K562 (cell line): Measurements from ENCODE around the gene FRRS1L. TPM values are rescaled to one million over a fixed set of nuclear protein-coding genes. Genes with fewer than 3 reads are reported as not detected.

ENCODE experiments used
- ATAC-seq: fragments of 200-7000 bp; cut with Tn5 transposase; 3 replicates; pipeline ENCODE4 v1.9.1; 2020; ENCODE audit warnings: moderate library complexity
- BruUV-seq: library from RNA; stranded (reverse); fragments of 400-500 nt; replicated peaks from 2 replicates; lab custom pipeline; 2021; lab: Mats Ljungman, UMichigan
- CTCF ChIA-PET: fragments of 300-600 bp; formaldehyde crosslinking; extraction: SDS; loops from one replicate; lab custom pipeline; 2021; ENCODE audit warnings: low intra/inter-chr PET ratio; lab: Yijun Ruan, JAX
- POLR2A ChIA-PET: fragments of 300-600, 350-650 bp; sonication (Branson Sonifier 250); formaldehyde crosslinking; extraction: SDS; loops from one replicate; lab custom pipeline; 2021; ENCODE audit warnings: antibody characterized with exemption, inconsistent platforms; lab: Yijun Ruan, JAX
- DNase-seq, 4 experiments: peaks; one replicate each; pipeline versions ENCODE4 v3.0.0 to v3.0.0-alpha.2; 2011 to 2018; ENCODE audit warnings: low spot score in 3 of 4, mixed read lengths in 3 of 4; ENCODE audit errors: extremely low read depth in 1 of 4
- FAIRE-seq: peaks from 2 replicates; lab custom pipeline; 2011; peaks lifted over from hg19 to GRCh38; lab: Jason Lieb, UNC
- H2AFZ ChIP-seq: 2 replicates; pipeline ENCODE4 v1.6.0; 2011; ENCODE audit warnings: low read depth, low read length, control low read depth, inconsistent platforms
- H3K27ac ChIP-seq: fragments of 200-600 bp; 3 replicates; pipeline ENCODE4 v1.8.0; 2011; ENCODE audit warnings: low read depth, mild to moderate bottlenecking, control low read depth, inconsistent platforms, low read length, moderate library complexity, mixed read lengths; ENCODE audit errors: extremely low read depth
- H3K27me3 ChIP-seq, 2 experiments: fragments of 300-600 bp in 1 of 2; 2 replicates in 1 of 2; 3 replicates in 1 of 2; pipeline versions ENCODE4 v1.6.0 to v1.8.0; 2011; ENCODE audit warnings: inconsistent platforms in 2 of 2, low read length in 2 of 2, mild to moderate bottlenecking in 1 of 2, mixed read lengths in 1 of 2, moderate library complexity in 1 of 2; ENCODE audit not compliant: control insufficient read depth in 2 of 2, insufficient read depth in 2 of 2
- H3K36me3 ChIP-seq: fragments of 300-600 bp; 3 replicates; pipeline ENCODE4 v1.8.0; 2011; ENCODE audit warnings: mild to moderate bottlenecking, low read length, inconsistent platforms; ENCODE audit not compliant: control insufficient read depth, insufficient read depth
- H3K4me1 ChIP-seq, 2 experiments: fragments of 200-600 bp in 1 of 2; replicated peaks in 1 of 2; 2 replicates in 1 of 2; 3 replicates in 1 of 2; pipeline versions ENCODE4 v1.5.1 to v1.8.0; 2011; ENCODE audit warnings: inconsistent platforms in 2 of 2, low read length in 2 of 2, mild to moderate bottlenecking in 1 of 2, mixed read lengths in 1 of 2, moderate library complexity in 1 of 2; ENCODE audit not compliant: control insufficient read depth in 2 of 2, insufficient read depth in 2 of 2
- H3K4me2 ChIP-seq: 2 replicates; pipeline ENCODE4 v1.6.1; 2011; ENCODE audit warnings: low read length, control low read depth, inconsistent platforms, mixed read lengths; ENCODE audit not compliant: insufficient read depth
- H3K4me3 ChIP-seq: fragments of 200-600 bp; sonication (generic), shearing (Covaris generic); 2 replicates; pipeline ENCODE4 v1.5.1; 2016; ENCODE audit warnings: control low read depth, inconsistent platforms
- H3K79me2 ChIP-seq: fragments of 200-600 bp; 3 replicates; pipeline ENCODE4 v1.8.0; 2011; ENCODE audit warnings: low read length, inconsistent platforms; ENCODE audit not compliant: control insufficient read depth, insufficient read depth
- H3K9ac ChIP-seq, 2 experiments: 2 replicates each; pipeline versions ENCODE4 v1.6.0 to v1.6.1; 2011; ENCODE audit warnings: low read depth in 2 of 2, low read length in 2 of 2, control low read depth in 1 of 2, inconsistent platforms in 1 of 2, mild to moderate bottlenecking in 1 of 2, mixed read lengths in 1 of 2; ENCODE audit not compliant: insufficient read depth in 1 of 2
- H3K9me1 ChIP-seq: one replicate; pipeline ENCODE4 v1.6.0; 2011; ENCODE audit warnings: inconsistent platforms, mild to moderate bottlenecking, low read length, moderate library complexity; ENCODE audit not compliant: control insufficient read depth, insufficient read depth
- H3K9me3 ChIP-seq: replicated peaks from 2 replicates; pipeline ENCODE4 v1.5.1; 2011; ENCODE audit warnings: low read depth, low read length, inconsistent platforms; ENCODE audit not compliant: control insufficient read depth, insufficient read depth
- H4K20me1 ChIP-seq: replicated peaks from 2 replicates; pipeline ENCODE4 v1.6.1; 2011; ENCODE audit warnings: low read length, inconsistent platforms, mixed read lengths; ENCODE audit not compliant: control insufficient read depth, insufficient read depth
- HMGXB4 ChIP-seq: sonication (generic); formaldehyde crosslinking; IDR thresholded peaks from 2 replicates; pipeline ENCODE4 v1.8.1; 2023; ENCODE audit warnings: mild to moderate bottlenecking, missing genetic modification reagents
- POLR2AphosphoS5 ChIP-seq: IDR thresholded peaks from 2 replicates; pipeline ENCODE4 v1.6.1; 2011; ENCODE audit warnings: mild to moderate bottlenecking, low read depth, low read length, moderate library complexity; ENCODE audit not compliant: control insufficient read depth, insufficient read depth
- THAP7 ChIP-seq: fragments of 250-450 bp; sonication (Bioruptor Pico); IDR thresholded peaks from 2 replicates; pipeline ENCODE4 v1.5.0; 2021
- ZBTB2 ChIP-seq: fragments of 450-650 bp; IDR thresholded peaks from 2 replicates; pipeline ENCODE4 v1.6.1; 2016; ENCODE audit warnings: antibody characterized with exemption
- ZNF76 ChIP-seq: fragments of 250-450 bp; sonication (Bioruptor Pico); IDR thresholded peaks from 2 replicates; pipeline ENCODE4 v1.4.0; 2020; ENCODE audit warnings: mild to moderate bottlenecking, moderate library complexity, borderline replicate concordance
- in situ Hi-C: fragments of 300-500 bp; cut with MboI; formaldehyde crosslinking; loops from 4 replicates; pipeline ENCODE4 v1.15.0; 2018; ENCODE audit warnings: inconsistent platforms, mixed read lengths
- intact Hi-C: fragments of 100-400 bp; cut with micrococcal nuclease; formaldehyde crosslinking; loops from 2 replicates; pipeline ENCODE4 v1.14.2; 2022
- polyA plus RNA-seq, 8 experiments: library from polyadenylated mRNA; depleted of rRNA in 4 of 8; stranded (reverse) in 5 of 8; unstranded in 3 of 8; fragments of >200 nt; fragmentation: Nextera tagmentation in 2 of 8; fragmentation: Illumina TruSeq in 1 of 8; extraction: Ambion mirVana in 2 of 8; extraction: Trizol in 1 of 8; gene quantifications; 2 replicates each; pipeline versions ENCODE4 v1.2.1 to v1.2.3, GENCODE V29; 2011 to 2014; ENCODE audit warnings: inconsistent platforms in 1 of 8, missing spikeins in 1 of 8
- total RNA-seq, 7 experiments: library from RNA; depleted of rRNA in 6 of 7; stranded (reverse); fragments of >200 nt in 6 of 7; fragmentation: Illumina TruSeq in 2 of 7; extraction: Trizol in 2 of 7; gene quantifications; 2 replicates each; pipeline versions ENCODE4 v1.2.1 to v1.2.3, GENCODE V29; 2011 to 2021; ENCODE audit warnings: low replicate concordance in 1 of 7
- TF ChIP-seq, protein P1 (sequence below): fragments of 250-450 bp; sonication (Bioruptor Pico); IDR thresholded peaks from 2 replicates; pipeline ENCODE4 v1.4.0; 2020; ENCODE audit warnings: mild to moderate bottlenecking, moderate library complexity, borderline replicate concordance
- TF ChIP-seq, protein P2 (sequence below): fragments of 450-650 bp; IDR thresholded peaks from one replicate; pipeline ENCODE4 v1.6.1; 2018; ENCODE audit warnings: mild to moderate bottlenecking, moderate library complexity; ENCODE audit not compliant: partially characterized antibody

FRRS1L gene
- total and polyA plus RNA-seq, 9 of the 15 experiments (the other 6 are each of a cell fraction or from before 2014, with no cell fraction given), result under 0.01 to 0.04 (median 0.03) TPM; not detected in 5

DNA sequence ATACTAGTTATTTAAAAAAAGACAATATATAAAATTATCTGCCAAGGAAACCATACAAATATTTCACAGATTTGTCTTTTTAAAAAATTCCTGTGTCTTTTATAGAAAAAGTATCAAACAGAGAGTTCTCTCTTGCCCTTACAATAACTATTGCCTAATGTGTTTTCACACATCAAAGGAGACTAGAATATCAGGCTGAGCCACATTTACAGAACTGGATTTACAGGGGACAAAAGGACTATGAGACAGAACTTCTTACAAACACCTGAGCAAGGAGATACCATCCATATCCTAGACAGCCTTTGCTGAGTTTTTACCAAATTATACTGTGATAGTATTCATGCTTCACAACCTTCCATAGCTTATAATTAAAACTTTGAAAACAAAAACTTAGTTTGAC is 81.5 kb downstream of the FRRS1L start:
- POLR2A ChIA-PET, result no interaction called here

More for the DNA sequence above, 81.5 kb downstream of the FRRS1L start:
- DNase-seq, result no peak
- Histone ChIP-seq H3K27me3 (no peaks in the 10 kb centered on the region), H3K4me1 (no peaks in the 10 kb centered on the region), H3K36me3 (peaks cover 85% of the 10 kb centered on the region), H3K9ac (no peak overlapping the region), H3K4me3 (no peak overlapping the region), H4K20me1 (no peaks in the 10 kb centered on the region), H3K79me2 (peaks cover 10% of the 10 kb centered on the region; the same call in 2 of the 3 replicates), H3K4me2 (no peak overlapping the region), H3K9me3 (no peaks in the 10 kb centered on the region), H2AFZ (no peak overlapping the region), H3K9me1 (no peaks in the 10 kb centered on the region), H3K27ac (no peak overlapping the region)
- intact Hi-C loops (no loop called here), in situ Hi-C loops (no loop called here)
- no TSS peak for BruUV-seq
- CTCF ChIA-PET, result no interaction called here
- FAIRE-seq, result no peak
- no peak for TF ChIP-seq ZNF76 (CRISPR knock-in tag)
- TF ChIP-seq POLR2AphosphoS5, result no peak
- TF ChIP-seq THAP7 (CRISPR knock-in tag), result no peak
- TF ChIP-seq ZBTB2, result no peak
- TF ChIP-seq, protein P1, sequence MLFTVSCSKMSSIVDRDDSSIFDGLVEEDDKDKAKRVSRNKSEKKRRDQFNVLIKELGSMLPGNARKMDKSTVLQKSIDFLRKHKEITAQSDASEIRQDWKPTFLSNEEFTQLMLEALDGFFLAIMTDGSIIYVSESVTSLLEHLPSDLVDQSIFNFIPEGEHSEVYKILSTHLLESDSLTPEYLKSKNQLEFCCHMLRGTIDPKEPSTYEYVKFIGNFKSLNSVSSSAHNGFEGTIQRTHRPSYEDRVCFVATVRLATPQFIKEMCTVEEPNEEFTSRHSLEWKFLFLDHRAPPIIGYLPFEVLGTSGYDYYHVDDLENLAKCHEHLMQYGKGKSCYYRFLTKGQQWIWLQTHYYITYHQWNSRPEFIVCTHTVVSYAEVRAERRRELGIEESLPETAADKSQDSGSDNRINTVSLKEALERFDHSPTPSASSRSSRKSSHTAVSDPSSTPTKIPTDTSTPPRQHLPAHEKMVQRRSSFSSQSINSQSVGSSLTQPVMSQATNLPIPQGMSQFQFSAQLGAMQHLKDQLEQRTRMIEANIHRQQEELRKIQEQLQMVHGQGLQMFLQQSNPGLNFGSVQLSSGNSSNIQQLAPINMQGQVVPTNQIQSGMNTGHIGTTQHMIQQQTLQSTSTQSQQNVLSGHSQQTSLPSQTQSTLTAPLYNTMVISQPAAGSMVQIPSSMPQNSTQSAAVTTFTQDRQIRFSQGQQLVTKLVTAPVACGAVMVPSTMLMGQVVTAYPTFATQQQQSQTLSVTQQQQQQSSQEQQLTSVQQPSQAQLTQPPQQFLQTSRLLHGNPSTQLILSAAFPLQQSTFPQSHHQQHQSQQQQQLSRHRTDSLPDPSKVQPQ (CRISPR knock-in tag), result no peak
- no peak for TF ChIP-seq HMGXB4 (CRISPR knock-in tag)
- TF ChIP-seq, protein P2, sequence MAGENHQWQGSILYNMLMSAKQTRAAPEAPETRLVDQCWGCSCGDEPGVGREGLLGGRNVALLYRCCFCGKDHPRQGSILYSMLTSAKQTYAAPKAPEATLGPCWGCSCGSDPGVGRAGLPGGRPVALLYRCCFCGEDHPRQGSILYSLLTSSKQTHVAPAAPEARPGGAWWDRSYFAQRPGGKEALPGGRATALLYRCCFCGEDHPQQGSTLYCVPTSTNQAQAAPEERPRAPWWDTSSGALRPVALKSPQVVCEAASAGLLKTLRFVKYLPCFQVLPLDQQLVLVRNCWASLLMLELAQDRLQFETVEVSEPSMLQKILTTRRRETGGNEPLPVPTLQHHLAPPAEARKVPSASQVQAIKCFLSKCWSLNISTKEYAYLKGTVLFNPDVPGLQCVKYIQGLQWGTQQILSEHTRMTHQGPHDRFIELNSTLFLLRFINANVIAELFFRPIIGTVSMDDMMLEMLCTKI, result no peak
- no peak for ATAC-seq
